ENCODE measurements around the gene ZNF217.
"Not testable (repeated sequence)": the region's sequence is repeated elsewhere in the genome, so short reads cannot be mapped to it uniquely, and the experiment has no call there.

ZNF217 gene

DNA sequence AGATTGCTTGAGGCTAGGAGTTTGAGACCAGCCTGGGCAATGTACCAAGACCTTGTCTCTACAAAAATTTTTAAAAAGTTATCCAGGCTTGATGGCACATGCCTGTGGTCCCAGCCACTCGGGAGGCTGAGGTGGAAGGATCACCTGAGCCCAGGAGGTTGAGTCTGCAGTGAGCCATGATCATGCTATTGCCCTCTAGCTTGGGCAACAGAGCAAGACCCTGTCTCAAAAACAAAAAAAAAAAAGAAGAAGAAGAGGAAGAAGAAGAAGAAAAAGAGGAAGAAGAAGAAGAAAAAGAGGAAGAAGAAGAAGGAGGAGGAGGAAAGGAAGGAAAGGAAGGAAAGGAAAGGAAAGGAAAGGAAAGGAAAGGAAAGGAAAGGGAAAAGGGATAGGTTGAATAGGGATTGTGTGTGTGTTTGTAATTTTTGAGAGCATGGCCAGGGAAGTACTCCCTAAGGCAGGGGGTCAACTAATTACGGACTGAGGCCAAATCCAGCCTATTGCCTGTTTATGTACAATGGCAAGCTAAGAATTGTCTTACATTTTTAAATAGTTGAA is 43.0 kb upstream of the ZNF217 start:
- no peak overlapping the region for H3K4me3 ChIP-seq (ENCODE audit: low read depth, low read length)
- DNase-seq (ENCODE audit: low read depth), result no peak
- TF ChIP-seq, protein P1, sequence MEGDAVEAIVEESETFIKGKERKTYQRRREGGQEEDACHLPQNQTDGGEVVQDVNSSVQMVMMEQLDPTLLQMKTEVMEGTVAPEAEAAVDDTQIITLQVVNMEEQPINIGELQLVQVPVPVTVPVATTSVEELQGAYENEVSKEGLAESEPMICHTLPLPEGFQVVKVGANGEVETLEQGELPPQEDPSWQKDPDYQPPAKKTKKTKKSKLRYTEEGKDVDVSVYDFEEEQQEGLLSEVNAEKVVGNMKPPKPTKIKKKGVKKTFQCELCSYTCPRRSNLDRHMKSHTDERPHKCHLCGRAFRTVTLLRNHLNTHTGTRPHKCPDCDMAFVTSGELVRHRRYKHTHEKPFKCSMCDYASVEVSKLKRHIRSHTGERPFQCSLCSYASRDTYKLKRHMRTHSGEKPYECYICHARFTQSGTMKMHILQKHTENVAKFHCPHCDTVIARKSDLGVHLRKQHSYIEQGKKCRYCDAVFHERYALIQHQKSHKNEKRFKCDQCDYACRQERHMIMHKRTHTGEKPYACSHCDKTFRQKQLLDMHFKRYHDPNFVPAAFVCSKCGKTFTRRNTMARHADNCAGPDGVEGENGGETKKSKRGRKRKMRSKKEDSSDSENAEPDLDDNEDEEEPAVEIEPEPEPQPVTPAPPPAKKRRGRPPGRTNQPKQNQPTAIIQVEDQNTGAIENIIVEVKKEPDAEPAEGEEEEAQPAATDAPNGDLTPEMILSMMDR (IDR thresholded peaks at IDR 0.05; ENCODE audit: control insufficient read depth, extremely low read depth, insufficient read depth), result no peak

DNA sequence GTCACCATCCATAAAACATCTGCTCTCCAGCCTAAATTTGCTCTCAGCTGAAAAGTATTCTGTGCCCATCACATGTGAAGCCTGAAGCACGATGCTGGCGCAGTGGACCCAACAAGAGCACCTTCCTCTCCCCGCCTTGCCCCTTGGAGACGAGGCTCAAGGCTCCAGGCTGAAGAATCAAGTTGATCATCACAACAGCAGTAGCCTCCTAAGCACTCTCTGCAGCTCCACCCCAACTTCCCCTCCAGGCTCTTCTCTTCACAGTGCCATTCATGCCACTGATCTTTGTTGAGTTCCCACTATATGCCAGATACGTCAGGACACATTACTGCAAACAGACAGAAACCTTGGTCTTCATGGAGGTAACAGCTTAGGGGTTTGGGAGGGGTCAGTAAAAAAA is 41.6 kb upstream of the ZNF217 start:
- no peak for DNase-seq (ENCODE audit: low read depth)
- TF ChIP-seq, protein P1 (IDR thresholded peaks at IDR 0.05; ENCODE audit: control insufficient read depth, extremely low read depth, insufficient read depth), result no peak

DNA sequence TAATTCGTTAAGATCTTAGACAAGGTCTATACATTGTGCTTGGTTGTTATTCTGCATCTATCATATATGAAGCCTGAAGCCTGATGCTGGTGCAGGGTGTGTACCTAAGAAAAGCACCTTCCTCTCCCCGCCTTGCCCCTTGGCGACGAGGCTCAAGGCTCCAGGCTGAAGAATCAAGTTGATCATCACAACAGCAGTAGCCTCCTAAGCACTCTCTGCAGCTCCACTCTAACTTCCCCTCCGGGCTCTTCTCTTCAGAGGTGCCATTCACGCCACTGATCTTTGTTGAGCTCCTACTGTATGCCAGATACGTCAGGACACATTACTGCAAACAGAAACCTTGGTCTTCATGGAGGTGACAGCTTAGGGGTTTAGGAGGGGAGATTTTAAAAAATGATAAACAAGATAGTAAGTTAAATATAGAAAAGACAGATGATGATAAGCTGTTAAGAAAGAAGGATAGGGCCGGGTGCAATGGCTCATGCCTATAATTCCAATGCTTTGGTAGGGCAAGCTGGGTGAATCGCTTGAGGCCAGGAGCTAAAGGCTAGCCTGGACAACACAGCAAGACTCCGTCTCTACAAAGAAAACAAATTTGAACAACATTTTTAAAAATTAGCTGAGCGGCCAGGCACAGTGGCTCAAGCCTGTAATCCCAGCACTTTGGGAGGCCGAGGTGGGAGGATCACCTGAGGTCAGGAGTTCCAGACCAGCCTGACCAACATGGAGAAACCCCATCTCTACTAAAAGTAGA is 38.4 kb upstream of the ZNF217 start:
- H3K4me3 ChIP-seq (ENCODE audit: low read depth, low read length), result no peak overlapping the region
- no peak for DNase-seq (ENCODE audit: low read depth)
- TF ChIP-seq, protein P1 (IDR thresholded peaks at IDR 0.05; ENCODE audit: control insufficient read depth, extremely low read depth, insufficient read depth), result no peak

More for the DNA sequence above, 41.6 kb upstream of the ZNF217 start:
- H3K4me3 ChIP-seq (ENCODE audit: low read depth, low read length), result no peak overlapping the region

DNA sequence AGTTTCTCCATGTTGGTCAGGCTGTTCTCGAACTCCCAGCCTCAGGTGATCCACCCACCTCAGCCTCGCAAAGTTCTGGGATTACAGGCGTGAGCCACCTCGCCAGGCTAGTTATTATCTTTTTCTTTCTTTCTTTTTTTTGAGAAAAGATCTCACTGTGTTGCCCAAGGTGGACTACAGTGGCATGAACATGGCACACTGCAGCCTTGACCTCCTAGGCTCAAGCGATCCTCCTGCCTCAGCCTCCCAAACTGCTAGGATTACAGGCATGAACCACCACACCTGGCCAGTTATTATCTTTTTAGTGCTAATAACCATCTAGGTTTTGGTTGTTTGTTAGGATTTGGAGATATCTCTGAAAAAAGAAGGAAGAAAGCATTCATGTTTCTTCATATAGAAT is 35.8 kb upstream of the ZNF217 start:
- no peak overlapping the region for H3K4me3 ChIP-seq (ENCODE audit: low read depth, low read length)
- TF ChIP-seq, protein P1 (IDR thresholded peaks at IDR 0.05; ENCODE audit: control insufficient read depth, extremely low read depth, insufficient read depth), result no peak

DNA sequence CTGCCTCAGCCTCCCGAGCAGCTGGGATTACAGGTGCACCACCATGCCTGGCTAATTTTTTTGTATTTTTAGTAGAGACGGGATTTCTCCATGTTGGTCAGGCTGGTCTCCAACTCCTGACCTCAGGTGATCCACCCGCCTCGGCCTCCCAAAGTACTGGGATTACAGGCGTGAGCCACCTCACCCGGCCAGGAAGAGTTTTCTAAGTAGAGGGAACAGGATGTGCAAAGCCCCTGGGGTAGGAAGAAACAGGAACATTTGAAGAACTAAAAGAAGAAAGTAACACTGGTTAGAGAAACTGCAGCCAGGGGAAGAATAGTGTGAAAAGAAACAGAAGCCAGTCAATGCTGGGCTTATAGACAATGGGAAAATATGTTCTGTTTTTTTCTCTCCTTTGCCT is 35.1 kb upstream of the ZNF217 start:
- DNase-seq (ENCODE audit: low read depth), result not testable (repeated sequence)

More for the DNA sequence above, 35.8 kb upstream of the ZNF217 start:
- no peak for DNase-seq (ENCODE audit: low read depth)

DNA sequence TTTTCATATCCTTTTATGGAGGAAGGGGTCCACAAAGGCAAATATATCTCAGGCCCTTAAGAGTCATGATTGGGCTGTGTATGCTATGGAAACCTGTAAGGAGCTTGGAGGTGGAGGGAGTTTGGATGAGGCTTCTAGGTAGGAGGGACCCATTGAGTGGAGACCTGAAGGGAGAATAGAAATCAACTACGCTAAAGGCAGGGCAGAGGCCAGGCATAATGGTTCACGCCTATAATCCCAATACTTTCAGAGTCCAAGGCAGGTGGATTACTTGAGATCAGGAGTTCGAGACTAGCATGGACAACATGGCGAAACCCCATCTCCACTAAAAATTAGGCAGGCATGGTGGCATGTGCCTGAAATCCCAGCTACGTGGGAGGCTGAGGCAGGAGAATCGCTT is 34.4 kb upstream of the ZNF217 start:
- no peak overlapping the region for H3K4me3 ChIP-seq (ENCODE audit: low read depth, low read length)
- TF ChIP-seq, protein P1 (IDR thresholded peaks at IDR 0.05; ENCODE audit: control insufficient read depth, extremely low read depth, insufficient read depth), result no peak
- no peak for DNase-seq (ENCODE audit: low read depth)

More for the DNA sequence above, 35.1 kb upstream of the ZNF217 start:
- H3K4me3 ChIP-seq (ENCODE audit: low read depth, low read length), result not testable (repeated sequence)

DNA sequence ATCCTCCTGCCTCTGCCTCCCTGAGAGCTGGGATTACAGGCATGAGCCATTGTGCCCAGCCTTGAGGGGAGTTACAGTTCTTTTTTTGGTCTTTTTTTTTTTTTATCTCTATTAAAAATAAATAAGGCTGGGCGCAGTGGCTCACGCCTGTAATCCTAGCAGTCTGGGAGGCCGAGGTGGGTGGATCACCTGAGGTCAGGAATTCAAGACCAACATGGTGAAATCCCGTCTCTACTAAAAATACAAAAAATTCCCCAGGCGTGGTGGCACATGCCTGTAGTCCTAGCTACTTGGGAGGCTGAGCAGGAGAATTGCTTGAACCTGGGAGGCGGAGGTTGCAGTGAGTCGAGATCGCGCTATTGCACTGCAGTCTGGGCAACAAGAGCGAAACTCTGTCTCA is 33.4 kb upstream of the ZNF217 start:
- not testable (repeated sequence) for DNase-seq (ENCODE audit: low read depth); H3K4me3 ChIP-seq (ENCODE audit: low read depth, low read length)

DNA sequence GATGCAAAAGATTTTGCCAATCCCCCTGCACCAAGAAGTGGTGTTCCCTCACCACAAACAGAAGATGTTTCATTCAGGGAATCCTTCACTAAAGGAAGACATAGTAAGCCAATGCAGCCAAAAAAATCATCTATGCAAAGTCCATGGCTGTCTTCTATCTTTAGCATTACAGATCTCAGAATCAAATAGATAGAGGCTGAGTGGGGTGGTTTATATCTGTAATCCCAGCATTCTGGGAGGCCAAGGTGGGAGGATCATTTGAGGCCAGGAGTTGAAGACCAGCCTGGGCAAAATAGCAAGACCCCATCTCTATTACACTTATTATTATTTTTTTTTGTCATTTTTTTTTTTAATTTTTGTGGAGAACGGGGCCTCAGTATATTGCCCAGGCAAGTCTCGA is 32.9 kb upstream of the ZNF217 start:
- DNase-seq (ENCODE audit: low read depth), result no peak
- TF ChIP-seq, protein P1 (IDR thresholded peaks at IDR 0.05; ENCODE audit: control insufficient read depth, extremely low read depth, insufficient read depth), result no peak
- H3K4me3 ChIP-seq (ENCODE audit: low read depth, low read length), result no peak overlapping the region
